H9 (cell line): Measurements from ENCODE around the gene STK24. TPM values are rescaled to one million over a fixed set of nuclear protein-coding genes. Genes with fewer than 3 reads are reported as not detected.
A peak's percentile ranks its signal among the peaks of the same experiment; 100 is the strongest.

Source experiments
- DNase-seq: peaks from one replicate; pipeline ENCODE4 v3.0.0-alpha.2; 2017
- H2AFZ ChIP-seq: one replicate; pipeline ENCODE4 v1.6.1; 2013; ENCODE audit warnings: mild to moderate bottlenecking, low read length, control low read depth, moderate library complexity
- H2AK5ac ChIP-seq: 2 replicates; pipeline ENCODE4 v1.6.1; 2013; ENCODE audit warnings: low read length, control low read depth, mixed read lengths; ENCODE audit not compliant: insufficient read length
- H2BK120ac ChIP-seq: one replicate; pipeline ENCODE4 v1.6.1; 2013; ENCODE audit warnings: low read depth, mild to moderate bottlenecking, low read length, control low read depth, inconsistent platforms; ENCODE audit not compliant: poor library complexity, severe bottlenecking
- H2BK12ac ChIP-seq: 2 replicates; pipeline ENCODE4 v1.6.1; 2013; ENCODE audit warnings: low read length, control low read depth, mixed read lengths, low read depth; ENCODE audit not compliant: insufficient read length
- H2BK15ac ChIP-seq: 2 replicates; pipeline ENCODE4 v1.6.1; 2013; ENCODE audit warnings: low read depth, low read length, control low read depth
- H2BK20ac ChIP-seq: one replicate; pipeline ENCODE4 v1.6.1; 2013; ENCODE audit warnings: low read depth, mild to moderate bottlenecking, low read length, control low read depth, inconsistent platforms; ENCODE audit not compliant: poor library complexity, severe bottlenecking
- H2BK5ac ChIP-seq: 2 replicates; pipeline ENCODE4 v1.6.1; 2013; ENCODE audit warnings: low read length, control low read depth, mixed read lengths; ENCODE audit not compliant: insufficient read length
- H3K14ac ChIP-seq: 2 replicates; pipeline ENCODE4 v1.6.1; 2013; ENCODE audit warnings: low read length, control low read depth; ENCODE audit not compliant: insufficient read depth
- H3K18ac ChIP-seq: 2 replicates; pipeline ENCODE4 v1.6.1; 2013; ENCODE audit warnings: low read depth, mild to moderate bottlenecking, mixed read lengths, low read length, control low read depth; ENCODE audit not compliant: insufficient read length
- H3K23ac ChIP-seq: 2 replicates; pipeline ENCODE4 v1.6.1; 2013; ENCODE audit warnings: low read length, control low read depth, mixed read lengths, low read depth; ENCODE audit not compliant: insufficient read length
- H3K23me2 ChIP-seq: 2 replicates; pipeline ENCODE4 v1.6.1; 2013; ENCODE audit warnings: low read depth, mild to moderate bottlenecking, mixed read lengths, low read length, control low read depth; ENCODE audit not compliant: insufficient read length, poor library complexity, severe bottlenecking
- H3K27ac ChIP-seq: 2 replicates; pipeline ENCODE4 v1.5.1; 2013; ENCODE audit warnings: low read length, control low read depth, mixed read lengths, low read depth; ENCODE audit not compliant: insufficient read length
- H3K27me3 ChIP-seq: 2 replicates; pipeline ENCODE4 v1.6.1; 2013; ENCODE audit warnings: low read length, control low read depth, inconsistent platforms; ENCODE audit not compliant: insufficient read depth
- H3K4ac ChIP-seq: 2 replicates; pipeline ENCODE4 v1.6.1; 2013; ENCODE audit warnings: low read depth, mild to moderate bottlenecking, control low read depth, inconsistent platforms, low read length, moderate library complexity
- H3K4me1 ChIP-seq: 2 replicates; pipeline ENCODE4 v1.6.1; 2013; ENCODE audit warnings: low read length, control low read depth, inconsistent platforms; ENCODE audit not compliant: insufficient read depth
- H3K4me2 ChIP-seq: 2 replicates; pipeline ENCODE4 v1.6.1; 2013; ENCODE audit warnings: low read length, control low read depth, mixed read lengths; ENCODE audit not compliant: insufficient read length, insufficient read depth
- H3K56ac ChIP-seq: 2 replicates; pipeline ENCODE4 v1.6.1; 2013; ENCODE audit warnings: low read depth, mild to moderate bottlenecking, mixed read lengths, low read length, control low read depth; ENCODE audit not compliant: insufficient read length
- H3K79me1 ChIP-seq: 2 replicates; pipeline ENCODE4 v1.6.1; 2013; ENCODE audit warnings: low read depth, mild to moderate bottlenecking, moderate library complexity, low read length, control low read depth, inconsistent platforms; ENCODE audit not compliant: insufficient read depth, poor library complexity, severe bottlenecking
- H3K79me2 ChIP-seq: 2 replicates; pipeline ENCODE4 v1.6.1; 2013; ENCODE audit warnings: low read length, control low read depth, inconsistent platforms; ENCODE audit not compliant: insufficient read depth
- H3K9ac ChIP-seq: 2 replicates; pipeline ENCODE4 v1.6.1; 2013; ENCODE audit warnings: low read length, control low read depth, mixed read lengths; ENCODE audit not compliant: insufficient read length; ENCODE audit errors: extremely low read depth
- H3K9me3 ChIP-seq: one replicate; pipeline ENCODE4 v1.6.1; 2013; ENCODE audit warnings: low read depth, low read length, inconsistent platforms; ENCODE audit not compliant: control insufficient read depth
- H3T11ph ChIP-seq: one replicate; pipeline ENCODE4 v1.6.1; 2013; ENCODE audit warnings: mild to moderate bottlenecking, low read length, control low read depth, inconsistent platforms
- H4K20me1 ChIP-seq: one replicate; pipeline ENCODE4 v1.6.1; 2013; ENCODE audit not compliant: control insufficient read depth, insufficient read length, insufficient read depth
- H4K5ac ChIP-seq: 2 replicates; pipeline ENCODE4 v1.6.1; 2013; ENCODE audit warnings: low read depth, mild to moderate bottlenecking, mixed read lengths, low read length, control low read depth; ENCODE audit not compliant: insufficient read length
- H4K8ac ChIP-seq: replicated peaks from 2 replicates; pipeline ENCODE4 v1.6.1; 2013; ENCODE audit warnings: low read length, control low read depth, mixed read lengths, low read depth; ENCODE audit not compliant: insufficient read length
- H4K91ac ChIP-seq: 2 replicates; pipeline ENCODE4 v1.6.1; 2013; ENCODE audit warnings: low read depth, mild to moderate bottlenecking, moderate library complexity, mixed read lengths, low read length, control low read depth; ENCODE audit not compliant: insufficient read length
- H3K27ac Mint-ChIP-seq, 3 experiments: 2 replicates in 2 of 3; 3 replicates in 1 of 3; pipeline ENCODE4 v1.8.0; 2020 to 2021; ENCODE audit warnings: mixed read lengths in 3 of 3, mild to moderate bottlenecking in 1 of 3, moderate library complexity in 1 of 3
- H3K27me3 Mint-ChIP-seq: 2 replicates; pipeline ENCODE4 v1.8.0; 2021; ENCODE audit warnings: low read depth, mild to moderate bottlenecking, moderate library complexity, mixed read lengths
- H3K36me3 Mint-ChIP-seq, 3 experiments: 2 replicates in 2 of 3; 3 replicates in 1 of 3; pipeline ENCODE4 v1.8.0; 2020 to 2021; ENCODE audit warnings: low read depth in 3 of 3, mixed read lengths in 3 of 3; ENCODE audit not compliant: insufficient read depth in 1 of 3
- H3K4me1 Mint-ChIP-seq, 2 experiments: 2 replicates each; pipeline ENCODE4 v1.8.0; 2020; ENCODE audit warnings: mixed read lengths in 2 of 2
- H3K4me3 Mint-ChIP-seq, 2 experiments: 2 replicates in 1 of 2; 3 replicates in 1 of 2; pipeline ENCODE4 v1.8.0; 2020 to 2021; ENCODE audit warnings: mild to moderate bottlenecking in 2 of 2, mixed read lengths in 2 of 2, moderate library complexity in 1 of 2
- H3K9me3 Mint-ChIP-seq, 2 experiments: 2 replicates in 1 of 2; 3 replicates in 1 of 2; pipeline ENCODE4 v1.8.0; 2020; ENCODE audit warnings: mild to moderate bottlenecking in 2 of 2, mixed read lengths in 2 of 2, moderate library complexity in 1 of 2
- CTCF ChIP-seq: fragments of 200-600 bp; sonication (generic); conservative IDR thresholded peaks from 3 replicates; pipeline ENCODE4 v1.8.0; 2021; ENCODE audit warnings: antibody characterized with exemption, mild to moderate bottlenecking
- WGBS: extraction: QIAGEN DNeasy Blood & Tissue Kit; methylation state at CpG from one replicate; pipeline ENCODE4 v1.1.7; 2013; ENCODE audit warnings: missing lambda C conversion rate, low lambda C conversion rate, mixed read lengths; ENCODE audit not compliant: insufficient read length; ENCODE audit errors: extremely low coverage; 5-methylcytosine and 5-hydroxymethylcytosine counted together
- total RNA-seq: library from RNA; stranded (reverse); gene quantifications from 2 replicates; pipeline ENCODE4 v1.2.1, GENCODE V29; 2021

Gene STK24
- total RNA-seq, 1 experiment from 2014 or later, result 134 TPM

- H3K27ac Mint-ChIP-seq, result peak overlapping the region; percentile 42 to 86 (median 69); a peak in 5 of 7 replicates
- H3K27me3 ChIP-seq, result no peaks in the 10 kb centered on the region
- H3K79me1 ChIP-seq, result no peaks in the 10 kb centered on the region
- peaks cover 2% of the 10 kb centered on the region for H4K20me1 ChIP-seq
- no peak overlapping the region for H3K56ac ChIP-seq
- H3K4me3 Mint-ChIP-seq, result no peak overlapping the region
- no peak overlapping the region for H2AFZ ChIP-seq
- no peaks in the 10 kb centered on the region for H3K23me2 ChIP-seq
- H4K91ac ChIP-seq, result no peak overlapping the region
- H2BK120ac ChIP-seq, result no peak overlapping the region
- no peak overlapping the region for H3K27ac ChIP-seq
- H2BK5ac ChIP-seq, result no peak overlapping the region
- H3K4me2 ChIP-seq, result no peak overlapping the region
- TF ChIP-seq CTCF, result no peak
- H3K14ac ChIP-seq, result no peak overlapping the region
- peaks cover 2% of the 10 kb centered on the region; the same call in 1 of the 2 replicates for H3K27me3 Mint-ChIP-seq
- no peak overlapping the region for H2AK5ac ChIP-seq
- no peak overlapping the region for H3K23ac ChIP-seq
- no peak overlapping the region for H2BK20ac ChIP-seq
- H3K18ac ChIP-seq, result no peak overlapping the region
- no peak overlapping the region for H3K9ac ChIP-seq
- H3K4me1 ChIP-seq, result no peaks in the 10 kb centered on the region; the same call in 1 of the 2 replicates
- H2BK15ac ChIP-seq, result no peak overlapping the region
- no peaks in the 10 kb centered on the region for H3K9me3 Mint-ChIP-seq
- H4K5ac ChIP-seq, result no peak overlapping the region
- H3K9me3 ChIP-seq, result no peaks in the 10 kb centered on the region
- no peak overlapping the region for H3K4ac ChIP-seq
- WGBS, result no CpG with 5 or more reads among the region's 21 CpGs
- DNase-seq, result no peak
- H3T11ph ChIP-seq, result no peak overlapping the region
- H3K79me2 ChIP-seq, result no peaks in the 10 kb centered on the region
- no peak overlapping the region for H2BK12ac ChIP-seq
- peaks cover 14 to 49% (median 46%) of the 10 kb centered on the region in 3 experiments; a peak in 6 of 7 replicates for H3K36me3 Mint-ChIP-seq
- peaks cover 12 to 17% of the 10 kb centered on the region in 2 experiments for H3K4me1 Mint-ChIP-seq
- H4K8ac ChIP-seq, result no peak overlapping the region
These were observed 133.0 kb downstream of the STK24 start for GRCh38 chr13:98443800-98444325.
